ENCODE results near the gene C1QTNF6.

C1QTNF6 gene

DNA sequence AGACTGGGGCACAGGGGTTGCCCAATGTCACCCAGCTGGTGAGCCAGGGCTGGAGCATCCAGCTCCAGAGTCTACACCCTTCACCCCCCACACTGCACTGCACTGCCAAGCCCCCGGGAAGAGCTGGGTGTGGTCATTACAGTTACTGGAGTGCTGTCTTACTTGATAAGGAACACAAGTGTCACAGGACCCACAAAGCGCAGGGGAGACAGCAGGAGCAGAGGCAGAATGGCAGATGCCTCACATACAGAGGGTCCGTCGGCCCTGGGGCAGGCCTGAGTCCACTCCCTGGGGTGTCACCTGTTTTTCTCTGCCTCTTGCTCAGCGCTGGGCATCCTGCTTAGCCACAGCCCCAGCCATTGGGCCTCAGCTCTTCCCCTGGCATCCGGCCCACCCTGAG, 46.1 kb downstream of the C1QTNF6 start:
- no peak for DNase-seq (ENCODE audit: low spot score)

DNA sequence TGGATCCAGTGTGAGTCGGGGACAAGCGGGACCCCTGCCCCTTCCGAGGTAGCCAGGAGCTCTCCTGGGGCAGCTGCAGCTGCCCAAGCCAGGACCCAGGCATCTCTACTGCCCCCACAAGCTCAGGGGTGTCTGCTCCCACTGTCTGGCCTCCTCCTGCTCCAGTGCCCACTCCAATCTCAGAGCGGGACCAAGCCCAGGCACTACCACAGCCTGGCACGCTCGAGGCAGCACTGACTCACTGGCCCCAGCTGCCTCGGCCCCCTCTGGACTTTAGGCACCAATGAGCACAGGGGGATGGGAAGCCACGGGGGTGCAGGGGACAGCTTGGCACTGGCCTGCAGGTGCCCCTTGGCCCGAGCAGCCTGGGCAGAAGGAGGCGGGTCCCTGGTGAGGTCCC, 46.6 kb downstream of the C1QTNF6 start:
- DNase-seq (ENCODE audit: low spot score) = no peak

DNA sequence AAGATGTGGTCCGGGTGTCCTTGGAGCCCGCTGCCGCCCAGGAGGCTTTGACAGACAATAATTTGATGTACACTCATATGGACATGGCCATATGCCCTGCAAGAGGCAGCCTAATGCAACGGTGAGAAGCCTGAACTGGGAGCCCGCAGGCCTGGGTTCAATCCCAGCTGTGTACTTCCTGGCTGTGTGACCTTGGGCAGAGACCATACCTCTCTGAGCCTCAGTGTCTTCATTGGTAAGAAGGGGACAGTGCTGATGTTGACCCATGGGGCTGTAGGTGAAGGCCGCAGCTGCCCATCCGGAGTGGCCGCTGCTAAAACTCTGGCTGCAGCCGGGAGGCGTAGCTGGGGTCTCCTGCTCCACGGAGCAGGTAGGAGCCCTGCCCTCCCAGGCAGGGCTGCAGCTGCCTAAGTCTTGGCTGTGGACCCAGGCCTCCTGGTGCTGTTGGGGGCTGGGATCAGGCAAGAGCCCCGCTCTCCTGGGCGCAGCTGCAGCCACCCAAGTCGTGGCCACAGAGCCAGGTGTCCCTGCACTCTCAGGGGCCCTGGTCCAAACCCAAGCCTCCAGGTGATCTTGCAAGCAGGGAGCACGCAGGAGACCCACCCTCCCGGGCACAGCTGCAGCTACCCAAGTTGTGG, 47.2 kb downstream of the C1QTNF6 start:
- DNase-seq (ENCODE audit: low spot score) = no peak

DNA sequence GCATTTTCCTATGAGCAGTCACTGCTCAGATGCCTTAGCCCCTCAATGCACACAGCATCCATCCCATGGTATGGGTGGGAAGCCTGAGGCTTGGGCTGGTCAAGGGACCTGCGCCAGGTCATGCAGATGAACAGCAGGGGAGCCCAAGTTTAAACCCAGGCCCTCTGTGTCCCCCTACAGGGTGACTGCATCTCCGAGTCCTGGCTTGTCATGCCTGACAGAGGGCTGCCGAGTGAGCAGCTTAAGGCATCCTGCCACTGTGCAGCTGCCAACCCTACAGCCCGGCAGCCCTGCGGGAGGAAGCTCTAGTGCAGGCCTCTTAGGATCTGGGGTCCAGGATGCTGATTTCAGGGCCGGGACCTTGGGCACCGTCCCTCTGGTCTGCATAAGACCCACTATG, 48.3 kb downstream of the C1QTNF6 start:
- DNase-seq (ENCODE audit: low spot score) = no peak

DNA sequence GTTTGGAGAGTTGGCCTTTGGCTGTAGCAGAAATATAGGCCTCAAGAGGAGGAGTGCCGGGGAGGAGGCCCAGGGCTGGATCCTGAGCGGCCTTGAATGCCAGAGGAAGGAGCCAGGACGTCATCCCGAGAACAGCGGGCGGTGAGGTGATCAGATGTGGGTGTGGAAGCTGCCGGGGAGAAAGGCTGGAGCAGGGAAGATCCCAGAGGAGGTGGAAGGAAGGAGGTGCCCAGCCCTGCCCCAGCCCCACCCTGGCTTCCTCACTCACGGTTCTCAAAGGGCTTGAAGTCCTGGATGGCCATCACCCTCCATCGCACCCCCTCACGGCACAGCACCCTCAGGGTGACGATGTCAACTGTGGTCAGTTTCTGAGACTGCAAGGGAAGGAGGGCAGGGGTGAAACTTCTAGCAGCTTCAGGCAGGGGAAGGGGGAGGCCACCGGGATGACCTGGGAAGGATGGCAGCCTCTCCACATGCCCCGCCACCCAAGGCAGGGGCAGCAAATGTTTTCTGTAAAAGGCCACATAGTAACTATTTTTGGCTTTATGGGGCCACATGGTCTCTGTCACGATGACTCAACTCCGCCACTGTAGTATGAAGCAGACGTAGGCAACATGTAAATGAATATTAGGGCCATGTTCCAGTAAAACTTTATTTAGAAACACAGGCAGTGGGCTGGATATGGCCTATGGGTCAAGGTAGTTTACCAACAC, 49.0 kb downstream of the C1QTNF6 start:
- DNase-seq (ENCODE audit: low spot score) = no peak

DNA sequence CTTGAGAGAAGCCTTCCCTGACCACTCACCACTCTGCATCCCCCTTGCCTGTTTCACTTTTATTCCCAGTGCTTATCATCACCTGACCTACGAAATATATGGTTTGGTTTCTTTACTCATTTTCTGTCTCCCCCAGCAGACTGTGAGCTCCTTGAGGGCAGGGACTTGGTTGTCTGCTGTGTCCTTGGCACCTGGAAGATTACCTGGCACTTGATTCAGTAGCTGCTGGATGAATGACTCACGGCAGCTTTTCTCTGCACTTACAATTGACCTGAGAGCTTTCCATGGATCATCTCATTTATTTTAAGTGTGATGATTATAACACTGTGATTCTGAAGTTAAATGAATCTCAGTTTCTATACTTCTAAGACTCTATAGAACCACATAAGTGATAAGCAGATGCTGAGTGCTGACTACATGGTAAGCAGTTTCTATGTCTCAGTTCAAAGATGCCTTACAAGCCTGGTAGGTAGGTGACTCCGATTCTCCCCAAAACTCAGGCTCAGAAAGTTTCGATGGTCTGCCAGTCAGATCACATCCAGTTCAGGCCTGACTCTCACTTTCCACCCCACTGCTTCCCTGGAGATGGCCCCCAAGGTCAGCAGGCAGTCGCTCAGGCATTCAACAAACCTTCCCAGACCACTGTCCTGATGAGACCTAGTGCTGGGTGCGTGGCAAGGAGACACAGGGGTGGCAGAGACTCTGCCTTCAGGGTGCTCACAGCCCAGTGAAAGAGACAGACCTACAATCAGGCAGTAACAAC, 50.0 kb downstream of the C1QTNF6 start:
- DNase-seq (ENCODE audit: low spot score) = no peak

DNA sequence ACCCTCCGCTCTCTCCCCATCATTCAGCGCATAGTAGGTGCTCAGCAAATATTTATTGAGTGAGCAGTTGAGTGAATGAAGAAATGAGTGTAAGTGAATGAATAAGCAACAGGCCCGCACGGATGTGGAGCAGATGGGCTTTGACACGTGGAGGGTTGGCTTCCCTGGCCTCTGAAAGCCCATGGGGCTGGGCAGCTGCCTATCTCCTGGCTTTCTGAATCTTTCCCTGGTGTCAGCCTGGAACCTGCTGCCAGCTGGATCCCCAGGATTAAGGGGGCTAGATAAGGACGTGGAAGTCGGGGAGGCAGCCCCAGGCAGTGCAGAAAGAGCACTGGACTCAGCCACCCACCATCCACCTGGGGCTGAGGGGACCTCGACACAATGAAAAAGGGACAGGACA, 50.9 kb downstream of the C1QTNF6 start:
- no peak for DNase-seq (ENCODE audit: low spot score)

DNA sequence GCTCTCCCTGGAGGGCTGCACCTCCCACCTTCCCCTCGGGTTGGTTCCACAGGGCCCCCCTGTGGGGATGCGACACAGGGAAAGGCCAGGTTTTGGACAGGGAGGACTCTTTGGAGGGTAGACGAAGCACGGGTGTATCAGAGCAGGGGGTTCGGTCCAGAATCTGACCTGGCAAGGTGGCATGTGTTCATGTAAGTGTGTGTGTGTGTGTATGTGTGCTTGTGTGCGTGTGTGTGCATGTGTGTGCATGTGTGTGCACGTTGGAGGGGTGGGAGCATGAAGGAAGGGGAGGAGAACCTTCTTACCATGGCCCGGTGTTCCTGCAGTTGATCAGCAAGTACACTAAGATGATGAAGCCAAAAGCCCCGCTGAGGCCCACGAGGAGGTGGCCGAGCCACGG, 53.0 kb downstream of the C1QTNF6 start:
- DNase-seq (ENCODE audit: low spot score) = no peak

DNA sequence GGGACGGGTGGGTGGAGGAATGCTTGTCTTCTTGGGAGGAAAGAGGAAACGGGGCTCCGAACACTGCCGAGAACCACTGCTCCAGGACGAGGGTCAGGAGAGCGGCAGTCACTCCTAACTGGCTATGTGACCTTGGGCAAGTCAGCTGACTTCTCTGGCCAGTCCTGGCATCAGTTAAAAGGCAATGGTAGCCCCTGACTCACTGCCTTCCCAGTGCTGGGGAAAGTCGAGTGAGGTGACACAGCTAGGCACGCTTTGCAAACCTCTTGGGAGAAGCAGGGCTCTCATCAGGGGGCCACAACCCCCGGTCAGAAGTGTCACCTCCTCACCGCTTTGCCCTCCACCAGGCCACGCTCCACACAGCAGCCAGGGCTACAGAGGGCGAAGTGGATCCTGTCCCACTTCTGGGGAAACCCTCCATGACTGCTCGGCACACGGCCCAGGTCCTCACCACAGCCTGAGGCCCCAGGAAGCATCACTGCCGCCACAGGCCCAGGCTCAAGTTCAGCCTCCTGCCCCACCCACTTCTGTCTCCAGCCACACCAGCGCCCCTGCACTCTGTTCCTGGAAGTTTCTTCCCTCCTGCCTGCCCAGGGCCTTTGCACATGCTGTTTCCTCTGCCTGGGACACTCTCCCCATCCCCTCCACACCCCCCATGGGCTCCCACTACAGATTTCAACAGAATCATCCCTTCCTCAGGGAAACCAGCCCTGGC, 54.6 kb downstream of the C1QTNF6 start:
- no peak for DNase-seq (ENCODE audit: low spot score)

DNA sequence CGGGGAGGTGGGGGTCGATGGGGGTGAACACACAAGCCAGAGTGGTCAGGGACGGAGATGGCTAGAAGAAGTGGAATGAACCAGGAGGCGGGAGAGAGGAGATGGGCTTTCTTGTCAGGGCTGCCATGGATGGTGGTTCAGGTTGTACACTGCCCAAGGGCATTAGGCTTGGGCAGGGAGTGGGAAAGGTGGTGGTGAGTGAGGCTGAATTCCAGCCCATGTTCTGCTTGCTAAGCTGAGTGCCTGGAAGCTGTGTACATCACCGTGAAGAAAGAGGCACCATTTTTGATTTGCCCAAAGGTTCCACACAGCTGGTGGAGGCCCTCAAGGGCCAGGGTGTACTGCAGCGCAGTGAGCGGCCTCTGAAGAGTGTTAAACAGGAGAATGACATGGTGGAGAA, 55.3 kb downstream of the C1QTNF6 start:
- DNase-seq (ENCODE audit: low spot score) = no peak

Data from CD4-positive, alpha-beta T cell treated with Interleukin-6 at 100 ng/mL for 8 hours (primary cell).